ENCODE data around the gene LRRC43. TPM values are rescaled to one million over a fixed set of nuclear protein-coding genes. Genes with fewer than 3 reads are reported as not detected.

Gene LRRC43, protein sequence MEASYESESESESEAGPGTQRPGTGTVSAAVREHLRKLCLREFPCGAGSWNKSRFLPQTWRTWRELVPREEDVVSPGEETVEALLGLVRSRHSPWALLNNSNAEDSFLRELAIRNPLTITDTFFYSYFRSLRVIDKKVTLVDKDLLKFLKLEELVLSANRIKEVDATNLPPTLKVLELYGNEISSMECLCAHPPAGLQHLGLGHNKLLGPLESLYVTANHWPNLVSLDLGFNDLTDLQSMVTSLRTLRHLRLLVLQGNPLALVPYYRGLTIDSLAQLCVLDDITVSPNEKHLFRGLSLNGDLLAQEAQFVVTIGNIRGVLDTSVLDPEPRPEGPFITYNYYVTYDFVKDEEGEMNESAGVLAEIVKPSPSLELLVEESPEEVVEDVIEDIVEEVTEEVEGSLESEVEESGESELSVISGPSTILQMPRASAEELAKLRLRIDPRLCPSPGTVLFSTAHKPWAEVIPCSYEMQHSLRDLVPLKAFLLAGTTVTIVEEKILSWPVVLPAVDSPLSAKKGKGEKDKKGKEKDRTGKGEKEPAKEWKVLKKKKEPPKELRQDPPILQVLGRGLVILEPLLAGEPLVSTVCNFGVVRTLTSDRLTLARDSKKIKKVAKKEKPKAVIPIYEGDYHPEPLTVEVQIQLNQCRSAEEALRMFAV
- polyA plus RNA-seq (2014; cell fraction: cytosol; rRNA removed) = 0.53 and 7.4 TPM in 2 replicates
- 0.35 and 1.8 TPM in 2 replicates for polyA plus RNA-seq (2014; cell fraction: nucleus; rRNA removed)

GRCh38 chr12:122182887-122183587 lies at the start of gene LRRC43:
Gene LRRC43 (plus strand): TSS chr12:122183123. CDS start chr12:122183145, 22 bp downstream.
- peak; percentile 69 for DNase-seq (ENCODE audit: low spot score)

DNA sequence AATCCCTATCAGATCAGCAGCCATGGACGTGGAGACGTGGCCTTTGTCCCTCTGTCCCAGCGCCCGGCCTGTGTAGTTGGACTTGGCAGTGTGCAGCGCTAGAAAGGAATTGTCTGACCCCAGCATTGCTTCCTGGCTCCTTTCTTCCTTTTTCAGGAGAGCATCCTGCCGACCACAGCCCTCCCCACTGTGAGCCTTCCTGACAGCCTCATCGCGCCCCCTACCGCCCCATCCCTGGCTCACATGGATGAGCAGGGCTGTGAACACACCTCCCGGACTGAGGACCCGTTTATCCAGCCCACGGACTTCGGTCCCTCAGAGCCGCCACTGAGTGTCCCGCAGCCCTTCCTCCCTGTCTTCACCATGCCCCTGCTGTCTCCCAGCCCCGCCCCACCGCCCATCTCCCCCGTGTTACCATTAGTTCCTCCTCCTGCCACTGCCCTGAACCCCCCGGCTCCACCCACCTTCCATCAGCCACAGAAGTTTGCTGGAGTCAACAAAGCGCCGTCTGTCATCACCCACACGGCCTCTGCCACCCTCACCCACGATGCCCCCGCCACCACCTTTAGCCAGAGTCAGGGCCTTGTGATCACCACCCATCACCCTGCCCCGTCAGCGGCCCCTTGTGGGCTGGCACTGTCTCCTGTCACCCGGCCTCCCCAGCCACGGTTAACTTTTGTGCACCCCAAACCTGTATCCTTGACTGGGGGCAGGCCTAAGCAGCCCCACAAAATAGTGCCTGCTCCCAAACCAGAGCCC lies 49.6 kb upstream of the LRRC43 start:
- DNase-seq (ENCODE audit: low spot score) = no peak

DNA sequence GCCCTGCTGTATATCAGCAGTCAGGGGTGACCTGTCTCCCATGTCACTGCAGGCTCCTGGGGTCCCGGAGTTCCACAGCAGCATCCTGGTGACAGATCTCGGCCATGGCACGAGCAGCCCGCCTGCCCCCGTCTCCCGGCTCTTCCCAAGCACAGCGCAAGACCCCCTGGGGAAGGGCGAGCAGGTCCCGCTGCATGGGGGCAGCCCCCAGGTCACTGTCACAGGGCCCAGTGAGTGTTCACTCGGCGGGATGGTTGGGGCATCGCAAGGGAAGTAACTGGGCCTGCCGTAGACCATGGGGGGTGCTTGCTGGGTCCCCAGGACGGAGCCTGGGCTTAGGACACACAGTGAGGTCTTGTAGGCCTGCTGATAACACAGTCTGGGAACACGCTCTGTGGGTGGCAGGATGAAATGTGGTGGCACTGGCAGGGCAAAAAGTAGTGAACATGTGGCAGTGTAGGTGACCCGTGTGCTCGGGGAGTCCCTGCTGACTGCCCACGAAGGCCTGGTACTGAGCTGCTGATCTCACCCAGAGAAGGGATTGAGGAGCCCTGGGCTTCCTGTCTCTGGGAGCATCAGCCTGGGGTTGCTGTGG lies 47.4 kb upstream of the LRRC43 start:
- DNase-seq (ENCODE audit: low spot score) = no peak

DNA sequence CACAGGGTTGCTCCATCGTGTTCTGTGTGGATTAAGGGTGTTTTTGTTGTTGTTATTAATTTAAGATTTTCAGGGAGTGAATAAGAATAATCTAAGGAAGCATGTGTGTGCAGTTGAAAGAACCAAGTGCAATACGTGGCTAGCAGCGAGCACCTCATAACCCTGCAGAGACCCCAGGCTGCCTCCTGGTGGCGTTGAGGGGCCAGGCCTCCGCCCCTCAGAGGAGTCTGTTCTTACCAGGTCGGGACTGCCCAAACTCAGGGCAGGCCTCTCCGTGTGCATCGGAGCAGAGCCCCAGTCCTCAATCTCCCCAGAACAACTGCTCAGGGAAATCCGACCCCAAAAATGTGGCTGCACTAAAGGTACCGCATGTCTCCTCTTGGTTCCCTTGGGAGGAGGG lies 45.7 kb upstream of the LRRC43 start:
- no peak for DNase-seq (ENCODE audit: low spot score)

GRCh38 chr12:122137681-122138080 lies 45.2 kb upstream of the LRRC43 start:
- DNase-seq (ENCODE audit: low spot score) = no peak

DNA sequence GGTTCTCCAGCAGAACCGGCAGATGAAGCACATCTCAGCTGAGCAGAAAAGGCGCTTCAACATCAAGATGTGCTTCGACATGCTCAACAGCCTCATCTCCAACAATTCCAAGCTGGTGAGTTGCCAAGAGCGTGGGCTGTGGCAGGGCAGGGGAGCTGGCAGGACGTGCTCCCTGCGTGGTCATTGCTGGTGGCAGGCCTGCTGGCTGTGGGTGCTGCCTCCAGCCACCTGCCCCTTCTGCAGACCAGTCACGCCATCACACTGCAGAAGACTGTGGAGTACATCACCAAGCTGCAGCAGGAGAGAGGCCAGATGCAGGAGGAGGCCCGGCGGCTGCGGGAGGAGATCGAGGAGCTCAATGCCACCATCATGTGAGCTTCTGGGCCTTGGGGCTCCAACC lies 44.7 kb upstream of the LRRC43 start:
- DNase-seq (ENCODE audit: low spot score) = no peak

DNA sequence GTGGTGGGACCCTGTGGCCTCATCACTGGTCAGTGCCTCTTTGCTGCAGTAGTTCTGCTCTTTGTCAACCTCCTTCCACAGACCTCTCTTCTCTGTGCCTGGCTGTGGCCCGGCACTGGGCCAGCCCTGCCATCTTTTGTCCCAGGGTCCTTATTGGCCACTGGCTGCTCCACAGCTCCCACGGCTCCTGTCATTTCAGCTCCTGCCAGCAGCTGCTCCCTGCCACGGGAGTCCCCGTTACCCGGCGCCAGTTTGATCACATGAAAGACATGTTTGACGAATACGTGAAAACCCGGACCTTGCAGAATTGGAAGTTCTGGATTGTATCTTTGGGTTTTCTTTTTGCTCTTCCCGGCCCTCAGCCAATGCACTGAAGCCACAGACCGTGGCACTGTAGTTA lies 44.3 kb upstream of the LRRC43 start:
- DNase-seq (ENCODE audit: low spot score) = no peak

DNA sequence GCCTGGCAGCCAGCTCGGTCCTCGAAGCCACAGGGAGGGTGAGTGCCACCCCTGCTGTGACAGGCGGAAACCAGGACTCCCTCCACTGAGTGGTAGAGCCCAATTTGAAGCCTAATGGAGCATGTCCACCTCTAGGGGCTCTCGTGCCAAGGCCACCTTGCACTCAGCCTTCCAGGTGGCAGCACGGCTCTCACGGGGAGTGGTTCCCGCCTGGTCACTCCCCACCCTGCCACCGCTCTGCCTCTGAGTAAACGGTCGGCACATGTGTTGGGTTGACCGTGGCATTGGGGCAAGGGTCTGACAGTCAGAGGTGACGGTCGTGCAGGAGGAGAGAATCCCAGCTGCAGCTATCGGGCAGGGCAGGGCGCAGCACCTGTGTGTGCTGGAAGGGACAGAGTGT lies 43.7 kb upstream of the LRRC43 start:
- no peak for DNase-seq (ENCODE audit: low spot score)

DNA sequence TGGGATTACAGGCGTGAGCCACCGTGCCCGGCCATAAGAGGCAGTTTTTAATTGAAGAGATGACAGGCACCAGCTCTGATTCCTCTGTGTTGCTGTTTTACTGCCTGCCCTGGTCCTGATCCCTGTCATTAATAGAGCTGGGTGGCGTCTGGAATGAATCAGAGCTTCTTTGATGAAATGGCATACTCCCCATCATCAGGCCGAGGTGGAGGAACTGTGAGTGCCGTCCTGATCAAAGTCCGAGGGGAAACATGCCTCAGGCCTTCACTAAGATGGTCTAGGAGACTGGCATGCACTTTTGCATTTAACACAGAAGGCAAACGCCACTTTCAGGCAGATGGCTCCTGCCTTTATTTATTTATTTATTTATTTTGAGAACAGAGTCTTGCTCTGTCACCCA lies 43.0 kb upstream of the LRRC43 start:
- DNase-seq (ENCODE audit: low spot score) = no peak

DNA sequence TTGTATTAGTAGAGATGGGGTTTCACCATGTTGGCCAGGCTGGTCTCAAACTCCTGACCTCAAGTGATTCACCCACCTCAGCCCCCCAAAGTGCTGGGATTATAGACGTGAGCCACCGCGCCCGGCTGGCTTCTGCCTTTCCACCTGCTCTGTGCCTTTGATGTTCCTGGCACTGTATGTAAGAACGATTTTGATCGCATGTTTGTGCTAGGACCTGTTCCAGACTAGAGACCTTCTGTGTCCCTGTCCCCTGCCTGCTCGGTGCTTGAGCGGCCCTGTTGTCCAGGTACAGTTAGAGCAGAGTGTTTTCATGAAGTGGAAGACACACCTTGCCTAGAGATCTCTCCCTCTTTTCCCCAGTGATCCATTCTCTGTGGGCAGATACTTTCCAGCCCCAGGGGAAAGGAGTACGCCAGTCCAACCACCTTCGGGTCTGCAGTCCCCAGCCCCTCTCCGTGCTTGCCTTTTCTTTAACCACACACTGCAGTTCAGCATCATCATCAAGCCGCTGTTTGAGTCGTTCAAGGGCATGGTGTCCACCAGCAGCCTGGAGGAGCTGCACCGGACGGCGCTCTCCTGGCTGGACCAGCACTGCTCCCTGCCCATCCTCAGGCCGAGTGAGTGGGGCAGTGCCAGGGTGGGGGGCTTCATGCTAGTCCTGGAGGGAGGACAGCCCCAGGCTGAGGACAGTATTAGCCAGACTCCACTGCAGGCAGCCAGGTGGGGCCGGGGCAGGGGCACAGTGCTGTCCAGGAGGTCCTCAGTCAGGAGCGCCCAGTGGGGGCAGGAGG lies 42.3 kb upstream of the LRRC43 start:
- DNase-seq (ENCODE audit: low spot score) = no peak

GRCh38 chr12:122141911-122142725 lies 40.8 kb upstream of the LRRC43 start:
- no peak for DNase-seq (ENCODE audit: low spot score)

DNA sequence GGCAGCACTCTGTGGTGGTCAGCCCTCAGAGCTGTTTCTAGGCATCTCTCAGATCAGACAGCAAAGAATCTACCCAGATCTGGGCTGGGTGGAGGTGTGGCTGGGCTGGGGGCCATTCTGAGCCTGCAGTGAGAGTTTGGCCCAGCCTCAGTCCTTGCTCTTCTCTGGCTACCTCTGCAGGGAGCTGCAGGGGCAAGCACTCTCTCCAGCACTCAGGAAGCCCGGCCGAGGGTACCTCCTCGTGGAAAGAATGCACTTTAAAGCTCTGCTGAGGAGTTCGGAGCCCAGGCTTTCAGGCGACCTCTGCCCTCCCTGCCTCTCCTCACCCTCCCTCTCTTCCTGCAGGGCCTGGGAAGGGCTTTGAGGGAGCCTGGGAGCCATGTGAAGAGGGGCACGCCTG lies 40.1 kb upstream of the LRRC43 start:
- no peak for DNase-seq (ENCODE audit: low spot score)

GRCh38 chr12:122144885-122145284 lies 38.0 kb upstream of the LRRC43 start:
- no peak for DNase-seq (ENCODE audit: low spot score)

DNA sequence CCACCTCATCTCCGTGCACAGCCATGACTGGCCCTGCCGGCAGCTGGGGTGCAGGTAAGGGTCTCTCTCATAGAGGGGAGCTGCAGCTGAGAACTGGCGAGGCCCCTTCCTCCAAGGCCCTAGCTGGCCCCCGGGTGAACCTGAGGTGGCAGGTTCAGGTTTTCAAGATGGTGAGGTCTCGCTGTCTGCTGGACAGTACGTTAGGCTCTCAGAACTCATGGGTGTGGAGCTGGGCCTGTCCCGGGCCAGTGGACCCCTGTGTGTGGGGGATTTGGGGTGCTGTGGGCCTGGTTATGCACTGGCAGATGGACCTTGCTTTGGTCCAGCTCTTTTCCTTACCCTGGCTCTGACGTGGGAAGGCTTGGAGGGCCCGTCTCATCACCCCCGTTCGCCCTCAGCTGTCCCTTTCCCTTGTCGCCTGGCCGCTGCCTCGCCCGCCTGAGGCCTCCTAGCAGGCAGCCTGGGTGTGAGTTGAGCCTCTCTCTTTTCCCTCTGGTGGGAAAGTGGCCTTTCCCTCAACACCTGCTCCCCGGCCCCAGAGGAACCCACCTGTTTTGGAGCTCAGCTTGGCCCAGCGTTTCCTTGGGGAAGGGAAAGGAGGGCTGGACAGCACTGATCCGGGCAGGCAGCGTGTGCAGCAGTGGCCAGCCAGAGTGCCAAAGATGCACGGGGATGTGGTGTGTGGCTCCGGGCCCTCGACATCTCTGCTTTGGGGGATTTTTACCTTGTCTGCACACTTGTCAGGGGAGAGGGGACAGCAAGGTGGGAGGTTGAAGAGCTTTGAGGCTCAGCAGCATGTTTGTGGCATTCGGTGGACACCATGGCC lies 37.2 kb upstream of the LRRC43 start:
- no peak for DNase-seq (ENCODE audit: low spot score)

DNA sequence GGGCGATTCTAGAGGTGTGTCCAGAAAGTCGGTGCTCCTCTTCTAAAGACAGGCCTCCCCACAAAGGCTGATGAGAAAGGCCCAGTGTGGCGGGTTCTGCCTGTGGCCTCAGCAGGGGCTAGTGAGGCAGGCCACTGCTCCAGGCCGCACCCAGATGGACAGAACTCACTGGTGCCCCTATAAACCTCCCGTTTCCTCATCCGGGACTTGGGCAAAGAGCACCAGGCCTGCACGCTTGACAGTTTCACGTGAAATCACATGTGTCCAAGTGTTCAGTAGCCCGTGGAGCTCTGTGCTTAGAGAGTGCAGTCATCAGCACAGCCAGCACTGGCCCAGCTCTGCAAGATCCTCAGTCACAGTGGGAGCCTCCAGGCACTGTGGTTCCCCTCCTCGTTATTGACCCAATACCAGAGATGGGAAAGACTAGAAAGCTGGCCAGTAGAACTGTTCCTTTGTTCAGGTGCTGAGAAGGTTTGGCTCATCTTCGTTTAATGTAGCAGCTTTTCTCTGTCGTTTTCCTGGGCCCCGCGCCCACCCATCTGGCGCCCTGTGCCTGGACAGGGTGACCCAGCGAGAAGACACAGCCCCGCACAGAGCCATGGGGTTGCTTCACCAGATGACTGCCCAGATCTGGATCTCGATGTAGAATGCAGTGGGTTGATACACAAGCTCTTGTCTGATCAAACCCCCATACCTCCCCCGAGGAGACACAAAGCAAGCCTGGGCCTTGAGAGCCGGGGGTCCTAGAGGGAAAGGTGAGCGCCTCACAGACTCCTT lies 35.2 kb upstream of the LRRC43 start:
- DNase-seq (ENCODE audit: low spot score) = no peak

- DNase-seq (ENCODE audit: low spot score) = no peak
Observed at GRCh38 chr12:122148657-122149056, 34.3 kb upstream of the LRRC43 start.

DNA sequence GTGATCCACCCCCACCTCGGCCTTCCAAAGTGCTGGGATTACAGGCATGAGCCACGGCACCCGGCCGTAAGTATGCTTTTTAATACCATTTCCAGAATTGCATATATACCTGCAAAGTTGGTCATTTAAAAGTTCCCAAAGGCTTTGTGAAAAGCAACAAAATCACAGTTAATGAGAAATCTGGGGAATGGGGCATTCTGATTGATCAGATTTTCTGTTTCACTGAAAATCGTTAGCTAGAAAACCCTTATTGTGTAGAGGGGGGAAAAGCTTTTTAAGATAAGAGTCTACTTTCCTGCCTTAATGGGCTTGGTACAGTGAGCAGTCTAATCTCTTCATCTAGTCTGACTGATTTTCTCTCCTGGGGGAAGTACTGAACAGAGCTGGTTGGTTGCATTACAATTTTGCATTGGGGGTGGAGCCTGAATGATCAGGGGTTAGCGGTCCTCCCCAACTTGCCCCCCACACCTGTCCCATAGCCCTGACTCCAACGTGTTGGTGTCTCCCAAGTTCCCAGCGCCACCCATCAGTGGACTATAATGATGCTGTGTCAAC lies 32.7 kb upstream of the LRRC43 start:
- peak; percentile 55 for DNase-seq (ENCODE audit: low spot score)

GRCh38 chr12:122152754-122153153 lies 30.2 kb upstream of the LRRC43 start:
- DNase-seq (ENCODE audit: low spot score) = no peak

Data from SK-N-DZ (cell line).